ENCODE data around the gene UBIAD1.

DNA sequence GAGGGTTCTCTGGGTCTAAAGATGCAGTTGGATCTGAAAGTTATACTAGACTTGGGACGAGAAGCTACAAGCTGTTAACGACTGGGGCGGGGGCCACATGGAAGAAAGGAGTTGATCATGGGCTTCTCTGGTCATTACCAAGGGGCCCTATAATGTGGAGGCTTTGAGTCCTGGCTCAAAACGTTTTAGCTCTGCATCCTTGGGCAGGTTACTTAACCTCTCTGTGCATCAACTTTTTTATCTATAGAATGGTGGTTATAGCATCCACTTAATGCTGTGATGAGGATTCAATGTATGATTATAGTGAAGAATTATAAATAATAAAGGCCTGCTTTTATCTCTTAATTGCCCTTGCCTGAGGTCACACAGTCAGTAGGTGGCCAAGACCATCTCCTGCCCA lies 53.1 kb downstream of the UBIAD1 start:
- TF ChIP-seq, protein P1, sequence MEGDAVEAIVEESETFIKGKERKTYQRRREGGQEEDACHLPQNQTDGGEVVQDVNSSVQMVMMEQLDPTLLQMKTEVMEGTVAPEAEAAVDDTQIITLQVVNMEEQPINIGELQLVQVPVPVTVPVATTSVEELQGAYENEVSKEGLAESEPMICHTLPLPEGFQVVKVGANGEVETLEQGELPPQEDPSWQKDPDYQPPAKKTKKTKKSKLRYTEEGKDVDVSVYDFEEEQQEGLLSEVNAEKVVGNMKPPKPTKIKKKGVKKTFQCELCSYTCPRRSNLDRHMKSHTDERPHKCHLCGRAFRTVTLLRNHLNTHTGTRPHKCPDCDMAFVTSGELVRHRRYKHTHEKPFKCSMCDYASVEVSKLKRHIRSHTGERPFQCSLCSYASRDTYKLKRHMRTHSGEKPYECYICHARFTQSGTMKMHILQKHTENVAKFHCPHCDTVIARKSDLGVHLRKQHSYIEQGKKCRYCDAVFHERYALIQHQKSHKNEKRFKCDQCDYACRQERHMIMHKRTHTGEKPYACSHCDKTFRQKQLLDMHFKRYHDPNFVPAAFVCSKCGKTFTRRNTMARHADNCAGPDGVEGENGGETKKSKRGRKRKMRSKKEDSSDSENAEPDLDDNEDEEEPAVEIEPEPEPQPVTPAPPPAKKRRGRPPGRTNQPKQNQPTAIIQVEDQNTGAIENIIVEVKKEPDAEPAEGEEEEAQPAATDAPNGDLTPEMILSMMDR (IDR thresholded peaks at IDR 0.05): no peak
- no peak for TF ChIP-seq ZFX (IDR thresholded peaks at IDR 0.05; ENCODE audit: borderline replicate concordance)
